Activated CD4-positive, alpha-beta memory T cell treated with anti-CD3 and anti-CD28 coated beads for 36 hours (primary cell): ENCODE measurements around the gene MT2A. TPM values are rescaled to one million over a fixed set of nuclear protein-coding genes. Genes with fewer than 3 reads are reported as not detected.
A peak's percentile ranks its signal among the peaks of the same experiment; 100 is the strongest.

Experiments used
- CTCF ChIA-PET: fragments of 350-600 bp; sonication (Branson Sonifier 250); formaldehyde crosslinking; loops from one replicate; lab custom pipeline; 2021; ENCODE audit warnings: antibody characterized with exemption, inconsistent platforms; lab: Charles Lee
- POLR2A ChIA-PET: fragments of 350-600 bp; sonication (Branson Sonifier 250); formaldehyde crosslinking; loops from one replicate; lab custom pipeline; 2021; ENCODE audit warnings: antibody characterized with exemption; lab: Charles Lee
- DNase-seq: peaks from one replicate; pipeline ENCODE4 v3.0.0-alpha.2; 2020
- H3K27ac Mint-ChIP-seq: one replicate; pipeline ENCODE4 v1.8.0; 2021; ENCODE audit warnings: mixed read lengths
- H3K27me3 Mint-ChIP-seq: one replicate; pipeline ENCODE4 v1.8.0; 2021; ENCODE audit warnings: mixed read lengths
- H3K36me3 Mint-ChIP-seq: one replicate; pipeline ENCODE4 v1.8.0; 2021; ENCODE audit warnings: mixed read lengths
- H3K4me1 Mint-ChIP-seq: one replicate; pipeline ENCODE4 v1.8.0; 2021; ENCODE audit warnings: low read depth, mixed read lengths
- H3K4me3 Mint-ChIP-seq: one replicate; pipeline ENCODE4 v1.8.0; 2021; ENCODE audit warnings: mild to moderate bottlenecking, mixed read lengths
- H3K9me3 Mint-ChIP-seq: one replicate; pipeline ENCODE4 v1.8.0; 2021; ENCODE audit warnings: mixed read lengths
- intact Hi-C: fragments of 100-400 bp; cut with micrococcal nuclease; formaldehyde crosslinking; loops from one replicate; pipeline ENCODE4 v1.15.1; 2023
- total RNA-seq, 2 experiments: library from RNA; stranded (reverse); gene quantifications; one replicate each; pipeline ENCODE4 v1.2.3, GENCODE V29; 2021

Gene MT2A
- total RNA-seq, 2 experiments from 2014 or later = 102 to 105 TPM

GRCh38 chr16:56643080-56643778, 34.8 kb downstream of the MT2A start:
- POLR2A ChIA-PET = no interaction called here
- intact Hi-C loops = loop anchor here (1.0 to 5.0 kb wide), 5 partner anchors 15 to 66 kb away; partner anchors contain the start of genes MT1X and MT2A
- peak; percentile 89 for DNase-seq
- peaks cover 36% of the 10 kb centered on the region for H3K27me3 Mint-ChIP-seq
- CTCF ChIA-PET = interaction anchor here (0.6 to 3.2 kb wide), 25 partner anchors 9 to 370 kb away, joined by 3 to 27 read pairs (median 4); partner anchors contain the start of genes MT1E and MT2A
- no peaks in the 10 kb centered on the region for H3K36me3 Mint-ChIP-seq
- peak overlapping the region; percentile 54 for H3K4me3 Mint-ChIP-seq
- no peaks in the 10 kb centered on the region for H3K9me3 Mint-ChIP-seq
- H3K27ac Mint-ChIP-seq = no peak overlapping the region
- peaks cover 18% of the 10 kb centered on the region for H3K4me1 Mint-ChIP-seq

GRCh38 chr16:56643833-56644232, 35.4 kb downstream of the MT2A start:
- Mint-ChIP-seq H3K36me3 (no peaks in the 10 kb centered on the region), H3K4me1 (peaks cover 18% of the 10 kb centered on the region), H3K9me3 (no peaks in the 10 kb centered on the region), H3K4me3 (peak overlapping the region; percentile 54), H3K27ac (no peak overlapping the region), H3K27me3 (peaks cover 38% of the 10 kb centered on the region)
- POLR2A ChIA-PET = no interaction called here
- intact Hi-C loops = loop anchor here (1.0 to 5.0 kb wide), 5 partner anchors 14 to 67 kb away; partner anchors contain the start of genes MT1X and MT2A
- DNase-seq = no peak
- CTCF ChIA-PET = interaction anchor here (0.6 to 3.2 kb wide), 21 partner anchors 9 to 210 kb away, joined by 3 to 27 read pairs (median 4); partner anchors contain the start of genes MT1E and MT2A

GRCh38 chr16:56645311-56645710, 36.9 kb downstream of the MT2A start:
- CTCF ChIA-PET = interaction anchor here (0.7 kb wide), 1 partner anchor 23 kb away, joined by 3 read pairs; no protein-coding TSS in a partner anchor

GRCh38 chr16:56645838-56646237, 37.5 kb downstream of the MT2A start:
- ChIA-PET POLR2A (no interaction called here), CTCF (interaction anchor here (0.7 kb wide), 1 partner anchor 23 kb away, joined by 3 read pairs; no protein-coding TSS in a partner anchor)
- Mint-ChIP-seq H3K4me3 (no peak overlapping the region), H3K27me3 (peaks cover 23% of the 10 kb centered on the region), H3K27ac (no peak overlapping the region), H3K36me3 (no peaks in the 10 kb centered on the region), H3K4me1 (peaks cover 18% of the 10 kb centered on the region), H3K9me3 (no peaks in the 10 kb centered on the region)
- intact Hi-C loops = no loop called here
- DNase-seq = no peak

More at GRCh38 chr16:56645311-56645710, 36.9 kb downstream of the MT2A start:
- no peaks in the 10 kb centered on the region for H3K9me3 Mint-ChIP-seq
- DNase-seq = no peak
- H3K27ac Mint-ChIP-seq = no peak overlapping the region
- POLR2A ChIA-PET = no interaction called here
- no peak overlapping the region for H3K4me3 Mint-ChIP-seq
- H3K27me3 Mint-ChIP-seq = peaks cover 27% of the 10 kb centered on the region
- intact Hi-C loops = no loop called here
- no peaks in the 10 kb centered on the region for H3K36me3 Mint-ChIP-seq
- peaks cover 18% of the 10 kb centered on the region for H3K4me1 Mint-ChIP-seq

GRCh38 chr16:56647641-56648431, 39.5 kb downstream of the MT2A start:
- Mint-ChIP-seq H3K4me3 (no peak overlapping the region), H3K27ac (no peak overlapping the region), H3K4me1 (peaks cover 12% of the 10 kb centered on the region), H3K36me3 (no peaks in the 10 kb centered on the region), H3K27me3 (peaks cover 30% of the 10 kb centered on the region), H3K9me3 (no peaks in the 10 kb centered on the region)
- DNase-seq = no peak
- intact Hi-C loops = no loop called here
- POLR2A ChIA-PET = no interaction called here
- CTCF ChIA-PET = interaction anchor here (1.6 kb wide), 1 partner anchor 71 kb away, joined by 3 read pairs; no protein-coding TSS in a partner anchor

GRCh38 chr16:56649271-56649670, 40.9 kb downstream of the MT2A start:
- POLR2A ChIA-PET = no interaction called here
- peaks cover 34% of the 10 kb centered on the region for H3K27me3 Mint-ChIP-seq
- intact Hi-C loops = no loop called here

GRCh38 chr16:56649820-56650219, 41.4 kb downstream of the MT2A start:
- Mint-ChIP-seq H3K27ac (no peak overlapping the region), H3K27me3 (peaks cover 34% of the 10 kb centered on the region), H3K4me3 (no peak overlapping the region), H3K36me3 (no peaks in the 10 kb centered on the region), H3K4me1 (no peaks in the 10 kb centered on the region), H3K9me3 (no peaks in the 10 kb centered on the region)
- DNase-seq = no peak
- intact Hi-C loops = no loop called here
- ChIA-PET POLR2A (no interaction called here), CTCF (no interaction called here)

More at GRCh38 chr16:56649271-56649670, 40.9 kb downstream of the MT2A start:
- Mint-ChIP-seq H3K9me3 (no peaks in the 10 kb centered on the region), H3K4me1 (peaks cover under 1% of the 10 kb centered on the region), H3K4me3 (no peak overlapping the region), H3K27ac (no peak overlapping the region), H3K36me3 (no peaks in the 10 kb centered on the region)
- CTCF ChIA-PET = no interaction called here
- no peak for DNase-seq

- H3K9me3 Mint-ChIP-seq = no peaks in the 10 kb centered on the region
- CTCF ChIA-PET = no interaction called here
Observed at GRCh38 chr16:56651586-56651985, 43.2 kb downstream of the MT2A start, which contains the start of gene MT1B. Gene MT1B, plus strand, starts transcription at chr16:56651886. Its CDS starts 68 bp downstream, at chr16:56651954.

GRCh38 chr16:56652600-56652999, 44.2 kb downstream of the MT2A start:
- Mint-ChIP-seq H3K9me3 (no peaks in the 10 kb centered on the region), H3K4me3 (no peak overlapping the region), H3K27me3 (peaks cover 29% of the 10 kb centered on the region), H3K36me3 (no peaks in the 10 kb centered on the region), H3K27ac (no peak overlapping the region), H3K4me1 (peaks cover 4% of the 10 kb centered on the region)
- ChIA-PET POLR2A (interaction anchor here (0.6 kb wide), 1 partner anchor 40 kb away, joined by 3 read pairs; no protein-coding TSS in a partner anchor), CTCF (interaction anchor here (1.8 kb wide), 1 partner anchor 9 kb away, joined by 5 read pairs; no protein-coding TSS in a partner anchor)
- intact Hi-C loops = no loop called here
- no peak for DNase-seq

More at GRCh38 chr16:56651586-56651985, 43.2 kb downstream of the MT2A start, which contains the start of gene MT1B:
- no peaks in the 10 kb centered on the region for H3K4me1 Mint-ChIP-seq
- H3K36me3 Mint-ChIP-seq = no peaks in the 10 kb centered on the region
- intact Hi-C loops = no loop called here
- DNase-seq = no peak
- POLR2A ChIA-PET = no interaction called here
- H3K4me3 Mint-ChIP-seq = no peak within 1 kb of the TSS
- H3K27me3 Mint-ChIP-seq = peaks cover 34% of the 10 kb centered on the region
- no peak within 1 kb of the TSS for H3K27ac Mint-ChIP-seq

GRCh38 chr16:56653218-56653617, 44.8 kb downstream of the MT2A start:
- peaks cover 8% of the 10 kb centered on the region for H3K4me1 Mint-ChIP-seq
- no peak overlapping the region for H3K27ac Mint-ChIP-seq
- POLR2A ChIA-PET = no interaction called here
- CTCF ChIA-PET = interaction anchor here (1.8 kb wide), 1 partner anchor 10 kb away, joined by 5 read pairs; no protein-coding TSS in a partner anchor
- no peaks in the 10 kb centered on the region for H3K9me3 Mint-ChIP-seq
- H3K4me3 Mint-ChIP-seq = no peak overlapping the region
- peaks cover 26% of the 10 kb centered on the region for H3K27me3 Mint-ChIP-seq
- H3K36me3 Mint-ChIP-seq = no peaks in the 10 kb centered on the region
- no peak for DNase-seq
- intact Hi-C loops = no loop called here

GRCh38 chr16:56657555-56658326, 49.4 kb downstream of the MT2A start, which contains the start of gene MT1F:
Gene MT1F, plus strand, starts transcription at chr16:56657959. Its CDS starts 100 bp downstream, at chr16:56658059.
- DNase-seq = peak; percentile 84
- POLR2A ChIA-PET = no interaction called here
- peaks cover 4% of the 10 kb centered on the region for H3K27me3 Mint-ChIP-seq
- H3K4me3 Mint-ChIP-seq = peak within 1 kb of the TSS; percentile 94
- H3K4me1 Mint-ChIP-seq = peaks cover 14% of the 10 kb centered on the region
- no peaks in the 10 kb centered on the region for H3K9me3 Mint-ChIP-seq
- CTCF ChIA-PET = interaction anchor here (1.0 kb wide), 1 partner anchor 44 kb away, joined by 5 read pairs; no protein-coding TSS in a partner anchor
- peak within 1 kb of the TSS; percentile 69 for H3K27ac Mint-ChIP-seq
- intact Hi-C loops = loop anchor here (1.0 to 2.0 kb wide), 3 partner anchors 14 to 47 kb away; no protein-coding TSS in a partner anchor
- no peaks in the 10 kb centered on the region for H3K36me3 Mint-ChIP-seq
